ENCODE results near the gene FCAMR.

Gene FCAMR

GRCh38 chr1:206972728-206973127 is 2.5 kb upstream of the FCAMR start:
- Histone ChIP-seq H3K4me1 (ENCODE audit: control insufficient read depth, insufficient read depth, low read length) (no peaks in the 10 kb centered on the region), H3K27ac (ENCODE audit: low read length) (no peak overlapping the region), H3K27me3 (ENCODE audit: control insufficient read depth, insufficient read depth, low read length) (no peaks in the 10 kb centered on the region), H3K9me3 (ENCODE audit: control insufficient read depth, insufficient read depth, low read length) (no peaks in the 10 kb centered on the region), H3K36me3 (ENCODE audit: control insufficient read depth, insufficient read depth, low read length) (no peaks in the 10 kb centered on the region), H3K4me3 (ENCODE audit: low read length) (no peak overlapping the region)
- WGBS (ENCODE audit: insufficient coverage, insufficient read length), result no CpG with 5 or more reads among the region's 2 CpGs
- DNase-seq (ENCODE audit: low read depth, low spot score), result no peak

GRCh38 chr1:206971029-206971655 is 882 bp upstream of the FCAMR start:
- Histone ChIP-seq H3K36me3 (ENCODE audit: control insufficient read depth, insufficient read depth, low read length) (no peaks in the 10 kb centered on the region), H3K4me3 (ENCODE audit: low read length) (no peak overlapping the region), H3K9me3 (ENCODE audit: control insufficient read depth, insufficient read depth, low read length) (no peaks in the 10 kb centered on the region), H3K4me1 (ENCODE audit: control insufficient read depth, insufficient read depth, low read length) (no peaks in the 10 kb centered on the region), H3K27me3 (ENCODE audit: control insufficient read depth, insufficient read depth, low read length) (no peaks in the 10 kb centered on the region), H3K27ac (ENCODE audit: low read length) (no peak overlapping the region)
- no CpG with 5 or more reads among the region's 2 CpGs for WGBS (ENCODE audit: insufficient coverage, insufficient read length)
- DNase-seq (ENCODE audit: low read depth, low spot score), result no peak

DNA sequence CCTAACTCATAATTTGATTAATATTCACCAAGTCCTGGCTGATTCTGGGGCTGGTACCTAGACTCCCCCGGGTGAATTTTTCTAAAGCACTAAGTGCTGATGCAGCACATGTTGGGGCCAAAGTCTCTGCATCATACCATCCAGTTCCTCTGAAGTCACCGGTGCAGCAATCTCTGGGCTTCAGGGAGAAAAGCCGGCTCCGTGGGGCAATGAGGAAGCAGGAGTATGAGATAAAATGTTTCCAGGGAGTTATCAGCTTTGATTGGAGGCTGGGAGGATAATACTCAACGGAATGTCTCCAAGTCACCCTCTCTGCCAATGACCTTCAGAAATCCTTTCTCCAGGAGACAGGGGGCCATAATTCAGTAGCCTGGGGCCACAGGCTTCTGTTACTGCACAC is 1.2 kb downstream of the FCAMR start:
- no CpG with 5 or more reads among the region's 5 CpGs for WGBS (ENCODE audit: insufficient coverage, insufficient read length)
- Histone ChIP-seq H3K27me3 (ENCODE audit: control insufficient read depth, insufficient read depth, low read length) (no peaks in the 10 kb centered on the region), H3K4me1 (ENCODE audit: control insufficient read depth, insufficient read depth, low read length) (no peaks in the 10 kb centered on the region), H3K4me3 (ENCODE audit: low read length) (no peak overlapping the region), H3K27ac (ENCODE audit: low read length) (no peak overlapping the region), H3K9me3 (ENCODE audit: control insufficient read depth, insufficient read depth, low read length) (no peaks in the 10 kb centered on the region), H3K36me3 (ENCODE audit: control insufficient read depth, insufficient read depth, low read length) (no peaks in the 10 kb centered on the region)
- no peak for DNase-seq (ENCODE audit: low read depth, low spot score)

DNA sequence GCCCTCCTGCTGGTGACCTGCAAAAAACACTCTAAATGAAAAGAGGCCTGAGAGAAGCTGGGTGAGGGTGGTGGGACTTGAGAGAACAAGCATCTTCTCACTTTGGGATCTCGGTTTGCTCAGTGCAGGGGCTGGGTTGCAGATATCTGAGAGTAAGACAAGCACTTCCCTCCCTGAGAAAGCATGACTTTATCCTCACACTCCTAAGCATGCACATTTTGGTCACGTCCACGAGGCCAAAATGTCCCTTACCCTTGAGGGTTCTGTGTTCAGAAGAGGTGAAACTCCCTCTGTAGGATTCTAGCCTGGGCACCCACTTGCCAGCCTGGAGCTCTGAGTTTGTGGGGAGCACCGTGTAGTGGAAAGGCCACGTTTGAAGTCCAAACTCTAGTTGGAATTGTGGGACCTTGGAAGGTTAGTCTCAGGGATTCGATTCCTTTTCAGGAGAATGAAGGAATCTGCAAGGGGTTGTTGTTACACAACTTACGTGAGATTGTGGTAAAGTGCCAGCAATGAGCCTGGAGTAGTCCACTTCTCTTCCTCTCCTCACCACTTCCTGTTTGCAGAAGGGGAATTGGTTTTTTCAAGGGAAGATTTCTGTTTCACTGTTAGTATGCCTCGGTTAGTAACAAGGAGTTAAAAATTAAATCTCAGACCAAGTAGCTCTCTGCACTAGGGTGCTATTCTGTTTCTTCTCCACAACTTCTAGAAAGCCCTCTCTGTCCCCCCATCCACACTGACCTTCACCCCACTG is 3.0 kb downstream of the FCAMR start:
- Histone ChIP-seq H3K27me3 (ENCODE audit: control insufficient read depth, insufficient read depth, low read length) (no peaks in the 10 kb centered on the region), H3K4me1 (ENCODE audit: control insufficient read depth, insufficient read depth, low read length) (no peaks in the 10 kb centered on the region), H3K4me3 (ENCODE audit: low read length) (no peak overlapping the region), H3K9me3 (ENCODE audit: control insufficient read depth, insufficient read depth, low read length) (no peaks in the 10 kb centered on the region), H3K27ac (ENCODE audit: low read length) (no peak overlapping the region), H3K36me3 (ENCODE audit: control insufficient read depth, insufficient read depth, low read length) (no peaks in the 10 kb centered on the region)
- no CpG with 5 or more reads among the region's 8 CpGs for WGBS (ENCODE audit: insufficient coverage, insufficient read length)
- DNase-seq (ENCODE audit: low read depth, low spot score), result no peak

- H3K4me1 ChIP-seq (ENCODE audit: control insufficient read depth, insufficient read depth, low read length), result no peaks in the 10 kb centered on the region
- no peak overlapping the region for H3K27ac ChIP-seq (ENCODE audit: low read length)
- DNase-seq (ENCODE audit: low read depth, low spot score), result no peak
- no peak overlapping the region for H3K4me3 ChIP-seq (ENCODE audit: low read length)
- H3K36me3 ChIP-seq (ENCODE audit: control insufficient read depth, insufficient read depth, low read length), result no peaks in the 10 kb centered on the region
- WGBS (ENCODE audit: insufficient coverage, insufficient read length), result no CpG with 5 or more reads among the region's 2 CpGs
- H3K27me3 ChIP-seq (ENCODE audit: control insufficient read depth, insufficient read depth, low read length), result no peaks in the 10 kb centered on the region
- H3K9me3 ChIP-seq (ENCODE audit: control insufficient read depth, insufficient read depth, low read length), result no peaks in the 10 kb centered on the region
Observed at GRCh38 chr1:206965781-206966180, 4.5 kb downstream of the FCAMR start.

- Histone ChIP-seq H3K27me3 (ENCODE audit: control insufficient read depth, insufficient read depth, low read length) (no peaks in the 10 kb centered on the region), H3K4me1 (ENCODE audit: control insufficient read depth, insufficient read depth, low read length) (no peaks in the 10 kb centered on the region)
- WGBS (ENCODE audit: insufficient coverage, insufficient read length), result no CpG with 5 or more reads among the region's 1 CpG
Observed at GRCh38 chr1:206963740-206964139, 6.5 kb downstream of the FCAMR start.

DNA sequence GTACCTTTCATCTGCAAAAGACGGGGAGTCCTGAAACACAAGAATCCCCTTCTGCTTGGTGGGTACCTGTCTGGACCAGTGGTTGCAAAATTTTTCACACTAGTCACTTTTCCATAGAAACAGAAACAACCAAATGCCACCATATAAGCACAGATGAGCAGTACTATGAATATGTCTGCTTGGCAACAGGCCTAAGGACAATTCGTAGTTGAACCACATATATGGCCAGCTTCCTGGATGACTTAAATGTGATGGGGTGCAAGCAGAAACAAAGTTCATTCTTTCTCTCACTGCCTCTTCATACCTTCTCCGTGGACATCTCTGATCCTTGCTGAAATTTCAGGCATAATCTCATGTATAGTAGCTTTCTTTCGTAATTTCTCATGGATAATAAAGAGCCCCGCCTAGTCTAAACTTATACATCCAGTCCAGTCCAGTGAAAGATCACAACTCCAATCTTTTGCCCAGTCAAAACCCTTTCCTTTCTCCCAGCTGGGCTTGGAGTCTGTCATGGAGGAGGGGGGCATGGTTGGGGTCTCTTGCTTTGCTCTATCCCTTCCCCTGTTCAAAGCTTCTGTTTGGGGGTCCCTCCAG is 7.0 kb downstream of the FCAMR start:
- Histone ChIP-seq H3K36me3 (ENCODE audit: control insufficient read depth, insufficient read depth, low read length) (no peaks in the 10 kb centered on the region), H3K27ac (ENCODE audit: low read length) (no peak overlapping the region), H3K27me3 (ENCODE audit: control insufficient read depth, insufficient read depth, low read length) (no peaks in the 10 kb centered on the region), H3K4me3 (ENCODE audit: low read length) (no peak overlapping the region), H3K4me1 (ENCODE audit: control insufficient read depth, insufficient read depth, low read length) (no peaks in the 10 kb centered on the region), H3K9me3 (ENCODE audit: control insufficient read depth, insufficient read depth, low read length) (no peaks in the 10 kb centered on the region)
- no peak for DNase-seq (ENCODE audit: low read depth, low spot score)
- WGBS (ENCODE audit: insufficient coverage, insufficient read length), result no CpG with 5 or more reads among the region's 5 CpGs

More at GRCh38 chr1:206963740-206964139, 6.5 kb downstream of the FCAMR start:
- no peak overlapping the region for H3K4me3 ChIP-seq (ENCODE audit: low read length)
- no peaks in the 10 kb centered on the region for H3K9me3 ChIP-seq (ENCODE audit: control insufficient read depth, insufficient read depth, low read length)
- H3K36me3 ChIP-seq (ENCODE audit: control insufficient read depth, insufficient read depth, low read length), result no peaks in the 10 kb centered on the region
- no peak overlapping the region for H3K27ac ChIP-seq (ENCODE audit: low read length)
- DNase-seq (ENCODE audit: low read depth, low spot score), result no peak

- DNase-seq (ENCODE audit: low read depth, low spot score), result no peak
- H3K36me3 ChIP-seq (ENCODE audit: control insufficient read depth, insufficient read depth, low read length), result no peaks in the 10 kb centered on the region
- H3K4me3 ChIP-seq (ENCODE audit: low read length), result no peak overlapping the region
- H3K27ac ChIP-seq (ENCODE audit: low read length), result no peak overlapping the region
- H3K9me3 ChIP-seq (ENCODE audit: control insufficient read depth, insufficient read depth, low read length), result no peaks in the 10 kb centered on the region
- no CpG with 5 or more reads among the region's 7 CpGs for WGBS (ENCODE audit: insufficient coverage, insufficient read length)
- no peaks in the 10 kb centered on the region for H3K27me3 ChIP-seq (ENCODE audit: control insufficient read depth, insufficient read depth, low read length)
- H3K4me1 ChIP-seq (ENCODE audit: control insufficient read depth, insufficient read depth, low read length), result no peaks in the 10 kb centered on the region
Observed at GRCh38 chr1:206962272-206962671, 8.0 kb downstream of the FCAMR start.

- no peak overlapping the region for H3K27ac ChIP-seq (ENCODE audit: low read length)
Observed at GRCh38 chr1:206961668-206962067, 8.6 kb downstream of the FCAMR start.

GRCh38 chr1:206960676-206961386 is 9.4 kb downstream of the FCAMR start:
- H3K27ac ChIP-seq (ENCODE audit: low read length), result no peak overlapping the region
- H3K4me3 ChIP-seq (ENCODE audit: low read length), result no peak overlapping the region
- no peaks in the 10 kb centered on the region for H3K27me3 ChIP-seq (ENCODE audit: control insufficient read depth, insufficient read depth, low read length)
- no peaks in the 10 kb centered on the region for H3K9me3 ChIP-seq (ENCODE audit: control insufficient read depth, insufficient read depth, low read length)
- no peak for DNase-seq (ENCODE audit: low read depth, low spot score)
- H3K36me3 ChIP-seq (ENCODE audit: control insufficient read depth, insufficient read depth, low read length), result no peaks in the 10 kb centered on the region
- no peaks in the 10 kb centered on the region for H3K4me1 ChIP-seq (ENCODE audit: control insufficient read depth, insufficient read depth, low read length)
- no CpG with 5 or more reads among the region's 6 CpGs for WGBS (ENCODE audit: insufficient coverage, insufficient read length)

More at GRCh38 chr1:206961668-206962067, 8.6 kb downstream of the FCAMR start:
- no peak for DNase-seq (ENCODE audit: low read depth, low spot score)
- no peaks in the 10 kb centered on the region for H3K36me3 ChIP-seq (ENCODE audit: control insufficient read depth, insufficient read depth, low read length)
- no CpG with 5 or more reads among the region's 3 CpGs for WGBS (ENCODE audit: insufficient coverage, insufficient read length)
- no peak overlapping the region for H3K4me3 ChIP-seq (ENCODE audit: low read length)
- H3K4me1 ChIP-seq (ENCODE audit: control insufficient read depth, insufficient read depth, low read length), result no peaks in the 10 kb centered on the region
- no peaks in the 10 kb centered on the region for H3K9me3 ChIP-seq (ENCODE audit: control insufficient read depth, insufficient read depth, low read length)
- H3K27me3 ChIP-seq (ENCODE audit: control insufficient read depth, insufficient read depth, low read length), result no peaks in the 10 kb centered on the region

Measured in iPS DF 6.9 (cell line).